GM19438 (cell line): Measurements from ENCODE around the gene ALOX12B.
"Not testable (repeated sequence)": the region's sequence is repeated elsewhere in the genome, so short reads cannot be mapped to it uniquely, and the experiment has no call there.

Source experiments
- ATAC-seq: cut with Tn5 transposase; IDR thresholded peaks from one replicate; pipeline ENCODE4 v1.9.1; 2021; ENCODE audit warnings: low read depth; ENCODE audit not compliant: unreplicated experiment

Gene ALOX12B

GRCh38 chr17:8048236-8048635 lies 39.3 kb downstream of the ALOX12B start:
- no peak for ATAC-seq

DNA sequence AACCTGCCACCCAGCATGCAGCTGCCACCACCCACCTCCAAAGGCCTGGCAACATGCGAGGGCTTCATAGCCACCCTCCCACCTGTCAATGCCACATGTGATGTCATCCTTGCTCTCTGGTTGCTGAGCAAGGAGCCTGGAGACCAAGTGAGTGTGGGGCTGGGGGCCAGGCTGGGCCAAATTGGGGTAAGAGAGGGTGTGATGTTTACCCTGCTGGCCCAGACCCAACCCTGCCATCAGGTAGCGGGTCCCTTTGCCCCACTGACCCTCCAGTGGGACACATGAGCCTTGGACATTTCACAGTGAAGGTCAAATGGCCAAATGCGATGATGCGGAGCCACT lies 39.8 kb downstream of the ALOX12B start:
- no peak for ATAC-seq

- ATAC-seq: no peak
Observed at GRCh38 chr17:8046929-8047768, 40.4 kb downstream of the ALOX12B start.

DNA sequence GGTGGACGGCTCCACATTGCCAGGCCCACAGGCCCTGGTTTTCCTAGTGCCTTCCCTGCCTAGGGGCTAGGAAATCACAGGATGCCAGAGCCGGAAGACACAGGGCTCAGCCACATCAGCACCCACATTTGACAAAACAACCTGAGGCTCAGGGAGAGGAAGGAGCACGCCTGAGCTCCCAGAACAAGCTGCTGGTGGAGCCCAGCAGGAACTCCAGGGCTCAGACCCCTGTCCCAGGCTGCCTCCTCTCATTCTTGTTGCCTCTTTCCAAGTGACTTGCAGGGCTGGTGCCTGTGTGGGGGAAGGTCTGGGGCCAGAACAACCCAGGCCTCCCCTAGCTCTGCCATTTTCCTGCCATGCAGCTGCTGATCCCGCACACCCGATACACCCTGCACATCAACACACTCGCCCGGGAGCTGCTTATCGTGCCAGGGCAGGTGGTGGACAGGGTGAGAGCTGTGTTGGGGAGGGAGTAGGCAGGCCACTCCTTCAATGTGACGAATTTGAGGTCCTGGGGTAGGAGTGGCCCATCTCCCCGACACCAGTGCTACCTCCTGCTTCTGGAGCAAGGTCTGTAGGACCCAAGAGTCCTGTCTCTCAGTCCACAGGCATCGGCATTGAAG lies 41.1 kb downstream of the ALOX12B start:
- ATAC-seq: no peak

DNA sequence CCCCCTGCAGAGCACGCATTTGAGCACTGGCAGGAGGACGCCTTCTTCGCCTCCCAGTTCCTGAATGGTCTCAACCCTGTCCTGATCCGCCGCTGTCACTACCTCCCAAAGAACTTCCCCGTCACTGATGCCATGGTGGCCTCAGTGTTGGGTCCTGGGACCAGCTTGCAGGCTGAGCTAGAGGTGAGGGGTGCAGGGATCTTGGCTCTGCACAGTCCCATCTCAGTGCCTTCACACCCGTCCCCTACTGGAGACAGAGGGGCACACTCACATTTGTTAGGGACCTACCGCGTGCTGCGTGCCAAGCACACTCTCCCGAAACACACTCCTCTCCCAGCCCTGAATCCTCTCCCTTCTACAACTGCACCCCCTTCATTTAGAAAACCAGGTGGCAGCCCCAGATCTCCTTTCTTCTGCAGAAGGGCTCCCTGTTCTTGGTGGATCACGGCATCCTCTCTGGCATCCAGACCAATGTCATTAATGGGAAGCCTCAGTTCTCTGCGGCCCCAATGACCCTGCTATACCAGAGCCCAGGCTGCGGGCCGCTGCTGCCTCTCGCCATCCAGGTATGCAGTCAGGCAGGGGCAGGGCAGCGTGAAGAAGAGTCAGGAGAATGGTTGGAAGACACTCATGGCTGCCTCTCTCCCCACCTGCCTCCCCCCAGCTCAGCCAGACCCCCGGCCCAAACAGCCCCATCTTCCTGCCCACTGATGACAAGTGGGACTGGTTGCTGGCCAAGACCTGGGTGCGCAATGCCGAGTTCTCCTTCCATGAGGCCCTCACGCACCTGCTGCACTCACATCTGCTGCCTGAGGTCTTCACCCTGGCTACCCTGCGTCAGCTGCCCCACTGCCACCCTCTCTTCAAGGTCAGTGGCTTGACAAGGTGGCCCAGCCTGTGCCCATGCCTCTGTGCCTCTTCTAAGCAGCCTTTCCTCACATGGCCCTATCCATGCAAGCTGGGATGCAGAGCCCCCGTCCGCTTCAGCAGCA lies 42.4 kb downstream of the ALOX12B start:
- no peak for ATAC-seq

DNA sequence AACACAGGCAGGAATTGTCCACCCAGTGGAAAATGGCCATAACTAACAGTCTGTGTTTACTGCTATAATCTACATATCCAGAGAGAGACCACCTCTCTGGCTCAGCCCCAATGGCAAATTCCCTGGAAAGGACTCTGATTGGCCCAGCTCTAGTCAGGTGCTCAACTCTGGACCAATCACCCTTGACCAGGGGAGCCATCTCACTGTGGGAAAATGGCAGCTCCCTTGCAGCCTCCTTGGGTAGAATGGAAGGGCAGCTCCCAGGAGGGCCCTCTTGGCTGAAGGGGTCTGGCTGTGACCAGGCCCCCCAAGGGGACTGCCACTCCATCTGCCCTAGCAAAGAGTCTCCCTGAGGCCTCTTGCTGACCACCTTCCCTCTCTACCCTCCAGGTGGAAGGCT lies 45.5 kb downstream of the ALOX12B start:
- ATAC-seq: no peak

- no peak for ATAC-seq
Observed at GRCh38 chr17:8041249-8041928, 46.1 kb downstream of the ALOX12B start.

- no peak for ATAC-seq
Observed at GRCh38 chr17:8039611-8040168, 47.8 kb downstream of the ALOX12B start.

GRCh38 chr17:8038954-8039610 lies 48.4 kb downstream of the ALOX12B start, which contains the start of gene ALOX15B:
Gene ALOX15B (plus strand): TSS chr17:8039059. CDS start chr17:8039156, 97 bp downstream.
- no peak for ATAC-seq

GRCh38 chr17:8032442-8032841 lies 55.1 kb downstream of the ALOX12B start:
- no peak for ATAC-seq

DNA sequence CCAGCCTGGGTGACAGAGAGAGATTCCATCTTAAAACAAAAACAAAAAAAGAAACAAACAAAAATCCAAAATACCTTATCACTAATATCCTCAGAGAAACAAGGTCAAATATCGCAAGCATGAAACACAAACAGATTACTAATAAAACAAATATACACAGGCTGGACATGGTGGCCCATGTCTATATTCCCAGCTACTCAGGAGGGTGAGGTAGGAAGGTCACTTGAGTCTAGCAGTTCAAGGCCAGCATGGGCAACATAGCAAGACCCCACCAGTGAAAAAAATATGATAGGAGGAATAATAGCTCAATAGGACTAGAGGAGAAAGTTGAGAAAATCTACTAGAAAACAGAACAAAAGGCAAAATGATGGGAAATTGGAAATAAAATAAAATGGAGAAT lies 55.6 kb downstream of the ALOX12B start:
- ATAC-seq: no peak

DNA sequence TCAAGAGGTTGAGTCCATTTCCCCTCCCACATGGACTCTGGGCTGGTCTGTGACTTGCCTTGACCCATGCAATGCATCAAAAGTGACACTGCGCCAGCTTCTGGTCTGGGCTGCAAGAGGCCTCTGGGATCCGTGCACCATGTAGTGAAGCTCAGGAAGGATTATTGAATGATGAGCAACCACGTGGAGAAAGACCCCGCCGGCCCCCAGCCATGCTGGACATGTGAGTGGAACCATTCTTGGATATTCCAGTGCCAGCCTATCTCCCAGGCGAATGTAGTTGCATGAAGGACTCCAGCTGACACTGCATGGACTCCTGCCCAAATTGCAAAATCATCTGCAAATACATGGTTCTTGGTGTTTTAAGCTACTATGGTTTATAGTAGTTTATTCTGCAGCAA lies 56.3 kb downstream of the ALOX12B start:
- no peak for ATAC-seq

- no peak for ATAC-seq
Observed at GRCh38 chr17:8029121-8029520, 58.4 kb downstream of the ALOX12B start.

DNA sequence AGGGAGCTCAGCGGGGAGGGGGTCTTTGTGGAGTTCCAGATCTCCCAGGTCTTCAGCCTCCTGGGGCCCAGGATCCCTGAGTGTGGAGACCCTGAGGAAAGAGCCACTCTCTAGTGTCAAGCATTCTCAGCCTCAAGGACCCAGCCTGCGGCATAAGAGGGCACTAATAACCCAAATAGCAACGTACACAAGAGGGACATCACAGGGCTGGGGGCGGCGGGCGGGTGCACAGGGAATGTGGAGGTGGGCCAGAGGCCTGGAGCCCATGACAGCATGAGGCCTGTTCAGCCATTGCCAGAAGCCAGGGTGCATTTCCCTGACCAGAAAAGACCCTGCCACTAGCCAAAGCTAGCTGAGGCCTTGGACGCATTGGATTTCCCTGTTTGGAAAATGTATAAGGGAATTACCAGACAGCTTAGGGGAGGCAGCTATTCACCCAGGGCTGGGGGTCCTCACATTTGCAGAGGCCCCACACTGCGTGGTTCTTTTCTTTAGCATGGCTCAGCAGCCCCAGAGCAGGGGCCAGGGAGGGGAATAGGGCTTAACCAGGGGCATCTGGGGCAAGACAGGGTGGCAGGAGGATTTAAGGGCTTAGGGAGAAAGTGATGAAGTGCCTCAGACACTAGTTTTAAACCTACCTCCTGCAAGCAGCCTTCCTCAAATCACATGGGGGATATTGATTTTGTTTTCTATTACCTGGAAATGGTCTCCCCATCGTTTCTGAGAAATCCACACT lies 62.2 kb downstream of the ALOX12B start:
- no peak for ATAC-seq

GRCh38 chr17:8024161-8024560 lies 63.4 kb downstream of the ALOX12B start:
- not testable (repeated sequence) for ATAC-seq
